NCI-H2196 treated with DMSO at 0.1 percent for 48 hours (cell line): ENCODE results near the gene PRRT4.

Source experiments
- DNase-seq: peaks from one replicate; lab custom pipeline; 2025; ENCODE audit not compliant: unreplicated experiment; lab: John Stamatoyannopoulos, UW

The PRRT4 gene

GRCh38 chr7:128361411-128362379 lies at the start of gene PRRT4:
Gene PRRT4, minus strand, starts transcription at chr7:128361690.
- DNase-seq, result peak; percentile 4

- DNase-seq, result no peak
Measured at GRCh38 chr7:128410451-128410753, 48.9 kb upstream of the PRRT4 start.

- peak; percentile 45 for DNase-seq
Measured at GRCh38 chr7:128409596-128410450, 48.3 kb upstream of the PRRT4 start, which contains the start of gene IMPDH1. Gene IMPDH1, minus strand, starts transcription at chr7:128409982. Its CDS starts 81 bp downstream, at chr7:128409901.

- no peak for DNase-seq
Measured at GRCh38 chr7:128408709-128409595, 47.5 kb upstream of the PRRT4 start.

- DNase-seq, result no peak
Measured at GRCh38 chr7:128407751-128408708, 46.5 kb upstream of the PRRT4 start.

GRCh38 chr7:128407233-128407589 lies 45.7 kb upstream of the PRRT4 start:
- DNase-seq, result no peak

GRCh38 chr7:128406314-128407232 lies 45.1 kb upstream of the PRRT4 start:
- DNase-seq, result no peak

GRCh38 chr7:128405471-128406313 lies 44.2 kb upstream of the PRRT4 start:
- DNase-seq, result no peak

GRCh38 chr7:128404886-128405470 lies 43.5 kb upstream of the PRRT4 start:
- DNase-seq, result no peak

GRCh38 chr7:128404143-128404681 lies 42.7 kb upstream of the PRRT4 start:
- DNase-seq, result no peak

- no peak for DNase-seq
Measured at GRCh38 chr7:128403676-128404075, 42.2 kb upstream of the PRRT4 start.

GRCh38 chr7:128402356-128402755 lies 40.9 kb upstream of the PRRT4 start:
- DNase-seq, result no peak

GRCh38 chr7:128400566-128400965 lies 39.1 kb upstream of the PRRT4 start:
- no peak for DNase-seq

GRCh38 chr7:128399991-128400390 lies 38.5 kb upstream of the PRRT4 start:
- DNase-seq, result no peak

- DNase-seq, result no peak
Measured at GRCh38 chr7:128398841-128399135, 37.3 kb upstream of the PRRT4 start.

GRCh38 chr7:128398016-128398840 lies 36.7 kb upstream of the PRRT4 start:
- no peak for DNase-seq

GRCh38 chr7:128396357-128396756 lies 34.9 kb upstream of the PRRT4 start:
- DNase-seq, result no peak
